DMS 273 treated with DMSO at 0.1 percent for 48 hours (cell line): ENCODE measurements around the gene LIN37.

Experiments used
- DNase-seq: peaks from one replicate; lab custom pipeline; 2025; lab: John Stamatoyannopoulos, UW

The LIN37 gene, protein sequence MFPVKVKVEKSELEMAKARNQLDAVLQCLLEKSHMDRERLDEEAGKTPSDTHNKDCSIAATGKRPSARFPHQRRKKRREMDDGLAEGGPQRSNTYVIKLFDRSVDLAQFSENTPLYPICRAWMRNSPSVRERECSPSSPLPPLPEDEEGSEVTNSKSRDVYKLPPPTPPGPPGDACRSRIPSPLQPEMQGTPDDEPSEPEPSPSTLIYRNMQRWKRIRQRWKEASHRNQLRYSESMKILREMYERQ

DNA sequence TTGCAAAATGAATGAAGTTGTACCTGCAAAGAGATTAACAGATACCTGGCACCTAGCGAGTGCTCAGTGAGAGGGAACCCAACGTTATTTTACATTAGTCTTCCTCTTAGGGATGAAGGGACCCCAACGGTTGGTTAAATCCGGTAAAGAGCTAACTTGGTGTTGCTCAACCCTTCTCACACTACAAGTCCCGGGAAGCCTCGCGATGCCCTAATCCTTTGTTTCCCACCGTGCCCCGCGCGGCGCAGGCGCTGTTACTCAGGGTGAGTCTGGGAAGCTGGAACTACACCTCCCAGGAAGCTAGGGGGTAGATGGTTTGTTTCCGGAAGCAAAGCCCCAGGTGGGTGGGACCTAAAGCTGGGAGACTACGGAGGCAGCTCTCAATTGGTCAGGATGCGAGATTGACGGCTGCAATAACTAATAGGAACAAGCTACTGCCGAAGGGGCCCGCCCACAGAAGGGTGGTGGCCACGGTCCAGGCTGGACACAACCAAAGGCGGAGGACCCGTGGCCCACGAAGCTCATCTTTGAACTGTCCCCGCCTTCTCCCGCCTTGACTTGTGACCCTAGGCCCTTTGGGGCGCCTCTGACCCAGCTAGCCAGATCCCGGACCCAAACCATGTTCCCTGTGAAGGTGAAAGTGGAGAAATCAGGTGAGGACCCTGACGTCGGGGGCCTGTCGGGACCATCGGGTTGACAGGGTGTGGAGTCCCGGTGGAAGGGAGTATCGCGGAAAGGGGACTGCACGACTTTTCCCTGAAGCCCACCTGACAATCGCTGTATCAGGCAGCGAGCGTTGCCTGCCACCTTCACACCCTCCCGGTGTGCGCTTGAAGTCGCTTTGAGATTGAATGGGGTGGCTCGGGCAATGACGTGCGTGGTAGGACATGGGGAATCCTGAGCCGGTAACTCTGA lies at the start of gene LIN37:
Gene LIN37 (plus strand): TSS at position 471 of the 915 bp plus-strand sequence. CDS start 149 bp downstream, at position 620.
- DNase-seq = peak; percentile 98

- DNase-seq = peak; percentile 97
These were observed 46.0 kb upstream of the LIN37 start for GRCh38 chr19:35702223-35703012.

GRCh38 chr19:35703343-35703742 lies 45.0 kb upstream of the LIN37 start:
- no peak for DNase-seq

DNA sequence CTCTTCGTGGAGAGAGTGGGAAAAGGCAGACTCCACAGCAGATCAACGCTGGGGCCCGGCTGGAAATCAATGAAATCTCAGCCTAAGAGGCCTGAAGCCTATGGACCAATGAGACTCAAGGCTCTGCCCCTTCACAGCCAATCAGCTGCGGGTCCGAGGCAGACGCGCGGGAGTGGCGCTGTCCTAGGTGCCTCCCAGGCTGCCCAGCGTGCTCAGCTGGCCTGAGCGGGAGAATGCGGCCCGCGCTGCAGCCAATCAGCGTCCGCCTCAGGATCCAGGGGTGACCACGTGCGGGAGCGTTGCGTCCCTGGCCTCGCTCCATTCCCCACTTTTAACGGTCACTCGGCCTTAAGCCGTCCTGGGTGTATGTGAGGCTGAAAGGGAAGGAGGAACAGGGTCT lies 44.2 kb upstream of the LIN37 start, which contains the start of gene ZBTB32:
Gene ZBTB32 (plus strand): TSS at position 341 of the 400 bp plus-strand sequence. CDS start 10,069 bp downstream, outside the sequence.
- DNase-seq = no peak

DNA sequence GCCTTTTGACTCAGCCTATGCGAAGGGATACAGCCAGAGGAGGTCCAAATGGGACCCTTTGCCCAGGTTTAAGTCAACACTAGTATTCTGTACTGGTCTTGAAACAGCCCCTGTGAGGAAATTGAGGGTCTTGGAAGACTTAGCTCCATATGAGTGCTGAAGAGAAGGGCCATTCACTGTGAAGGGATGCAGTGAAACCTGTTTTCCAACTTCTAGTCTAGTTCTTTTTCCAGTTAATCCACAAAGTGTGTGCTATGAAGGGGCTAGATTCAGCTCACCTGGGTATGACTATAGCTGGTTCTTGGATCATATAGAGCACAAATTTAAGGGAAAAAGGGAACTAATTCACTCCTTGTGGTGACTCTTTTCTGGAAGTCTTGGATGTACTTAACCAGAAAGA lies 40.0 kb upstream of the LIN37 start:
- no peak for DNase-seq

DNA sequence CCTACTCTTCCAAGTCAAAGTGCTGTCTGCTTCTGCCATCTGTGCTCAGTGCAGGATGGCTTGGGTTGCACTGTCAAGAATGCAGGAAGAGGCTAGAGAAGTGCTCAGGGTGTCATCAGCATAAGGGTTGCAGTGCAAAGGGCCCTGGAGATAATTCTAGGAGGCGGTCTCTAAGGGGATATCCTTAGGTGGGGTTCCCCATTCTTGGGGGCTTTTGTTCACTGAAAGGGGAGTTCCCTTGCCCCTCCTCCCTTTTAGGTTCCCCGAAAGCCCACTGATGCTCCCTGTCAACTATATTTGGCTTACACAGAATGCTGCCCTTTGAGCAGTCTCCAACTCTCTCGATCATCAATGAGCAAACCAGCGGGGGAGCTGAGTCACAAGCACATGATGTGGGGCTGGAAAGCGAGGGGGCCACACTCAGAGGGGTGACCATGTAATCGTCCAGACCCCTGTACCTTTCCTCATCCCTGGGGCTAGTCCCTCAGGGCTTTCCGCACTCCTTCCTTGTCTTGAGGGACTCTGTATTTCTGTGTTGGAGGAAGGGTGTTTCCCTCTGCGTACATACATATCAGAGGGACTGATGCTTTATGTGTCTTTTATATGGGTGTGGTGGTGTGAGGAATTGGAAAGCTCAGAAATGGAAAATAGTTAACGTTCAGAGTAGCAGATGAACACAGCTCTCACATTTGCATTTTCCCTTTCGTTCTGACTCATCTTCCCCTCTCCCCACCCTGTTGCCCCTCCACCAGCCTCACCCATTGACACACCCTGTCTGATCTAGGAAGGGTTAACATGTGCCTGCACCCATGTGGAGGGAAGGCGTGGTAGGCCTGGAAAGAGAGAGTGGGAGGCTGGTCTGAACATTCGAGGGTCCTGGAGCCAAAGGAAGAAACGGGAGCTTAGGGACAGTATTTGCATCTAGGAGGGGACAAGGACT lies 37.3 kb upstream of the LIN37 start:
- no peak for DNase-seq

- DNase-seq = no peak
These were observed 35.5 kb upstream of the LIN37 start for GRCh38 chr19:35712567-35713505.

GRCh38 chr19:35713506-35713850 lies 34.9 kb upstream of the LIN37 start:
- no peak for DNase-seq

DNA sequence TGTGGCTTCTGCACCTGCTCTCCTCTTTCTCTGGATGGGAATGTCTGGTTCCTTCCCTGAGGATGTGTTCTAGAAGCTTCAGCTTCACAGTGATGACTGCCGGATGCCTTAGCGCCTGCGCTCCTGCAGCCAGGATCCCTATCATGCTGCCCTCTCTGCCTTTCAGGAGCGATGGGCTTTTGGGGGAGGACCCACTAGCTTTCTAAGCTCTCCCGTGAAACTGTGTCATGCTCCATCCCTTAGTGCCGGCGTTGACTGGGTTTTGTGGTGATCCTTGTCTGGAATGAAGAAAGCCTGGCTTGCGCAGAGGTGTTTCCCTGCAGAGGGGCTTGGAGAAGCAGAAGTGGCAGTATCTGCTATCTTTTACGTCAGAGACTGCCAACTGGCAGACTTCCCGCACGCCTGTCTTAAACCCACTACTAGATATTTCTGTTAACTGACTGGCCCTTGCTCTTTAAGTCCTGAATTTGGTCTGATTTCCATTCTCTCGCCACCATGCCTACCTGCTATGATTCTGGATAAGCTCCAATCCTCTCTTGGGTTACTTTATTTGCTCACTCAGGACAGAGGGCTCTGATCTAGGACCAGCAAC lies 34.4 kb upstream of the LIN37 start:
- no peak for DNase-seq

- no peak for DNase-seq
These were observed 33.6 kb upstream of the LIN37 start for GRCh38 chr19:35714601-35715354.

DNA sequence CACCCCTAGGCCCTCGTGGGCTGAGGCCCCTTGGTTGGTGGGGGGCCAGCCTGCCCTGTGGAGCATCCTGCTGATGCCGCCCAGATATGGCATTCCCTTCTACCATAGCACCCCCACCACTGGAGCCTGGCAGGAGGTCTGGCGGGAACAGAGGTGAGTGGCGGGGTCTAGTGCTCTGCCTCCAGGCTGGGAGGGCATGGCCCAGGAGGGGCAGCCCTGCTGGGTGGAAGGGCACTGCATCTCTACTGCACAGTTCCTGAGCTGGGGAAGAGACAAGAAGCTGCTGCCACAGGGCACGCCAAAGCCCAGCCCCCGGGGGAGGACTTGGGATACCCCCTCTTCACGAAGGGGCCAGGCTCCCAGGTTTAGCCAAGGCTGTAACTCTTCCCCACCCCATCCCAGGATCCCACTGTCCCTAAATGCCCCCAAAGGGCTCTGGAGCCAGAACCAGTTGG lies 33.0 kb upstream of the LIN37 start:
- no peak for DNase-seq

DNA sequence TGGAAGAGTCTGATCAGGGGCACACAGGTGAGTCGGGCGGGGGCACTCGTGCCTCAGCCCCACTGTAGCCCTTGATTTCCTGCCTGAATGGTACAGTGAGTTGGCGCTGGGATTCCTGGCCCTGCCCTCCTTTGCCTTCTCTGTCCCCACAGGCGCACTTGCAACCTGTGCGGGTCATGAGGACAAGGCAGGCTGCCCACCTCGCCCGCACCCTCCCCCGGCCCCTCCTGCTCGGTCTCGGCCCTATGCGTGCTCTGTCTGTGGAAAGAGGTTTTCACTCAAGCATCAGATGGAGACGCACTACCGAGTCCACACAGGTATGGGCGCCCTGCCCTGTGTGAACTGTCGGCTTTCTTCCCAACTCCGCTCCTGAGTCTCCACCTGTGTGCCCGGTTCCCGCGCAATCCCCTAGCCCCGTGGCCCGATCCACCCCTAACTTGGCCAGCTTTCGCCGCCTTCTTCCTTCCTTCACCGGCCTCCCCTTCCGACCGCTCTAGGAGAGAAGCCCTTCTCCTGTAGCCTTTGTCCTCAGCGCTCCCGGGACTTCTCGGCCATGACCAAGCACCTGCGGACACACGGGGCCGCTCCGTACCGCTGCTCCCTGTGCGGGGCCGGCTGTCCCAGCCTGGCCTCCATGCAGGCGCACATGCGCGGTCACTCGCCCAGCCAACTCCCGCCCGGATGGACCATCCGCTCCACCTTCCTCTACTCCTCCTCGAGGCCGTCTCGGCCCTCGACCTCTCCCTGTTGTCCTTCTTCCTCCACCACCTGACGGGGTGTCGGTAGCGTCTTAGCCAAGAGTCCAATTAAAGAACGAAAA lies 32.2 kb upstream of the LIN37 start:
- no peak for DNase-seq

DNA sequence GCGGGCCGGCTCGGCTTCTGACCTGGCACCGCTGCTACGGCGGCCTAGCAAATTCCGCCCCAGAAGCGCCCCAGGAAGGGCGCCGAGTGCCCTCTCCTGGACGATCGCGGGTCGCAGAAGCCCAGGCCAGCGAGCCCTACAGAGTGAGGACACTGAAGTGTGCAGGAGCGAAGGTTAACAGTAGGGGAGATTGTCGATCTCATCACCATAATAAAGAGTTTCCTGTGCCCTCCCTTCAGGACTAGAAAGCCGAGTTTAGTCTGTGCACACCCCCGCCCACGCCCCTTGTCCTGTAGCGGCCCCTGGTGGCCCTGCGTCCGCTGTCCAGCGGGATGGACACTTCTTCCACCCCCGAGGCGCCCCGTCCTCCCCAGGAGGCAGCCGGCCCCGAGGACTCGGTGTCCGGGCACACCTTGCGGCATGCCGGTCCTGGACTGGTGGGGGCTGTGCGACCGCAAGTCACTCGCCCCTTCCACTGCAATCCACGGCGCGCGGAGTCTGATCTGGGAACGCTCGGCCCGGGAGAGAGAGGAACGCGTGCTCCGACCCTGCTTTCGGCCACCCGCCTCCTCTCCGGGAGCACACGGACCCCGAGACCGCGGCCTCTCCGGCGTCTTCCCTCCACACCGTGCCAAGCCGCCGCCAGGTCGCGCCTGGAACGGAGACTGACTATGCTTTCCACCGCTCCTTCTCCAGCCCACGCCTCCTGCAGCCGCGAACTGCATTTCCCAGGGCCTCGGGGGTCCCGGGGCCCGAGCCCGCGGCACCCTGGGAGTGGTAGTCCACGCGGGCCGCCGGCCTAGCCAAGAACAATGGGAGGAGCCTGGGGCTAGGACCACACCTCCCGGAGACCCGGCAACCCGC lies 31.3 kb upstream of the LIN37 start:
- peak; percentile 83 for DNase-seq

DNA sequence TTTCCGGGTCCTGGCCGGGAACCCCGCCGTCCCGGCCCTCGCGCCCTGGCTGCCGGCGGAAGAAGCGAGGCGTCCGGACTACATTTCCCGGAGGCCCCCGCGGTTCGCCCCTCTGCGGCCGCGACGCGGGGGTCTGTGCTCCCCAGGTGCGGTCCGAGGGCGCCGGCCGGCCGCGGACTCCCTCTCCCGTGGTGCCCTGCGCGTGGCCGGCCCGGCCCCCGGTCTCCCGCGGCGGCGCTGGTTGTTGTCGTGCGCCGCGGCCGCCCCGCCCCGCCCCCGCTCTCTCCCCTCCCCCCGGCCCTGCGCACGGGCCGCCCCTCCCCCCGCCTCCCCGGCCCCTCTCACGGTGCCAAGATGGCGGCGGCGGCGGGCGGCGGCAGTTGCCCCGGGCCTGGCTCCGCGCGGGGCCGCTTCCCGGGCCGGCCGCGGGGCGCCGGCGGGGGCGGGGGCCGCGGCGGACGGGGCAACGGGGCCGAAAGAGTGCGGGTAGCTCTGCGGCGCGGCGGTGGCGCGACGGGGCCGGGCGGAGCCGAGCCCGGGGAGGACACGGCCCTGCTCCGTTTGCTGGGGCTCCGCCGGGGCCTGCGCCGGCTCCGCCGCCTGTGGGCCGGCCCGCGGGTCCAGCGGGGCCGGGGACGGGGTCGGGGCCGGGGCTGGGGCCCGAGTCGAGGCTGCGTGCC lies 30.6 kb upstream of the LIN37 start, which contains the start of gene KMT2B:
Gene KMT2B (plus strand): TSS at position 339 of the 680 bp plus-strand sequence. CDS start 16 bp downstream, at position 355.
- no peak for DNase-seq

- DNase-seq = no peak
These were observed 29.9 kb upstream of the LIN37 start for GRCh38 chr19:35718345-35719041.
